Measurements from ENCODE around the gene CPNE2. TPM values are rescaled to one million over a fixed set of nuclear protein-coding genes. Genes with fewer than 3 reads are reported as not detected.

Gene CPNE2
- polyA plus RNA-seq, 4 donors: 3.1 to 22.9 (median 11.5) TPM

DNA sequence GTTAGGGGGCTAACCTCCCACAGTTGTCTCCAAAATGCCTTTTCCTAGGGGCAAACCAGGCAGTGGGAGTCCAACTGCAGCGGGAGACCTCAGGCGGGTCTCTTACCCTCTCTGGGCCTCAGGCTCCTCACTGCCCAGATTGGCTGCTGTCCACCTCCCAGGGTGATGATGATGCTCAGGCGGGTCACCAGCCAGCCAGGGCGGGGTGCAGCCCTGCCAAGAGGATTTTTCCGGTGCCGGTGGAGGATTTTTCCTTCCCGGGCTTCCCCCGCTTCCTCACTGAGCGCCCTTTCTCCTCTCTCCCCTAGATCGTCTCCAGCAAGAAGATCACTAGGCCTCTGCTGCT is 22.8 kb downstream of the CPNE2 start:
- Histone ChIP-seq H3K27ac (ENCODE audit: low read depth in 1 of 3, low read length in 2 of 3) (peak overlapping the region in 1 of 3 donors; percentile 58), H3K4me3 (ENCODE audit: low read depth in 1 of 3, low read length in 3 of 3) (no peak overlapping the region), H3K27me3 (ENCODE audit: control insufficient read depth in 3 of 3, insufficient read depth in 3 of 3, low read length in 3 of 3) (no peaks in the 10 kb centered on the region), H3K4me1 (ENCODE audit: control insufficient read depth in 3 of 3, insufficient read depth in 2 of 3, low read depth in 1 of 3, low read length in 2 of 3) (peaks cover 0 to 8% (median 0%) of the 10 kb centered on the region in 3 donors), H3K36me3 (ENCODE audit: control insufficient read depth in 3 of 3, insufficient read depth in 2 of 3, low read depth in 1 of 3, low read length in 3 of 3) (peaks cover 0 to 63% (median 0%) of the 10 kb centered on the region in 3 donors), H3K9me3 (ENCODE audit: control insufficient read depth in 2 of 2, insufficient read depth in 1 of 2, low read depth in 1 of 2, low read length in 1 of 2) (no peaks in the 10 kb centered on the region)
- DNase-seq (no peak), FAIRE-seq (no peak)
- WGBS, 3 donors: 64 to 85% (median 83%) methylated on average over 8 to 10 of the region's 10 CpGs

DNA sequence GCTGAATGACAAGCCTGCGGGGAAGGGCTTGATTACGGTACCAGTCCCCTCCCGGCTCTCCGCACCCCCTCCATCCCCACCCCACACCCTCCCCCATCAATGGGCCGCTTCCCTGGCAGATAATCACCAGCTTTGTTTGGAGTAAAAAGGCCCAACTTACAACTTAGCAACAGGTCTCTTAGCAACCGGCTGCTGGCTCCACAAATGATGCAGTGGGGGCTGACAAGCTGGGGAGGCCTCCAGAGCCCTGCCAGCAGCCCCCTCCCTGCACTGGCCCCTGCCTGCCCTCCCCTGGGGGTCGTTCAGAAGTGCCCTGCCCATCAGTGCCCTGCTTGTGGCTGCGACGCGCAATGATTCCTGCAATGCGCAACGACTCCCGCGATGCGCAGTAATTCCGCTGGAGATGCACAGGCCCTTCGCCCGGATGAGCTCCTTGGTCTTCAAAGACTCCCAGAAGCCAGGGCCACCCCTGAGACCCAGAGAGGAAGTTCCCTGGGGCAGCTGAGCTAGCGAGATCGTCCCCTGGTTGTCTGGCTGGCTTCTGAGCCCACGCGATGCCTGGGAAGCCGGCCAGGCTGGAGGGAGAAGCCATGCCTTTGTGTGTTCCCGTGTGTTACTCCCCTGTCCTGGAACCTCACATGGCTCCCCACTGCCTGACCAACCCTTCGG is 23.3 kb downstream of the CPNE2 start:
- H3K9me3 ChIP-seq (ENCODE audit: control insufficient read depth in 2 of 2, insufficient read depth in 1 of 2, low read depth in 1 of 2, low read length in 1 of 2): no peaks in the 10 kb centered on the region
- DNase-seq: peak in 1 of 2 donors; percentile 31

DNA sequence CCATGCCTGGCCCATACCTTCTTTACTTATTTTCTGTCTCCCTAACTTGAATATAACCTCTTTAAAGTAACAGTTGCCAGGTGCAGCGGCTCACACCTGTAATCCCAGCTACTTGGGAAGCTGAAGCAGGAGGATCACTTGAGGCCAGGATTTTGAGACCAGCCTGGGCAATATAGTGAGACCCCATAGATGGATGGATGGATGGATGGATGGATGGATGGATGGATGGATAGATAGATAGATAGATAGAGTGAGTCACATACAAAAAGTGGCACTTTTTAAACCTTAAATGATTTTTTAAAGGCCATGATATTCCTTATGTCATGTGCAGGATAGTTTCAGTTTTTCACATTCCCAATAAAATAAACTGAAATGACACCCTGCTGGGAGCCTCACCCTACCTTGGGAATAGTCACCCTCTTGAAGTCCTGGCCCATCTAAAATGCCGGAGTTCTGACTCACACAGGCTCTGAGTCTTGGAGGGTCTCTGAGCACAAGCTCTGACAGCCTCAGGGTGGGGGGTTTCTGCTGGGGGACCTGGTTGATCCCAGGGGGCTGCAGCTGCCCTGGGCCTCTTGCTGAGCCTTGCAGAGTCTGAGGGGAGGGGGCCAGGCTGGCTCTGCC is 26.2 kb downstream of the CPNE2 start:
- FAIRE-seq: no peak
- H3K27ac ChIP-seq (ENCODE audit: low read depth in 1 of 3, low read length in 2 of 3): no peak overlapping the region
- WGBS, 3 donors: 91 to 98% (median 96%) methylated on average over 2 of the region's 2 CpGs
- peaks cover 0 to 67% (median 0%) of the 10 kb centered on the region in 3 donors for H3K36me3 ChIP-seq (ENCODE audit: control insufficient read depth in 3 of 3, insufficient read depth in 2 of 3, low read depth in 1 of 3, low read length in 3 of 3)
- H3K4me1 ChIP-seq (ENCODE audit: control insufficient read depth in 3 of 3, insufficient read depth in 2 of 3, low read depth in 1 of 3, low read length in 2 of 3): peaks cover 0 to 8% (median 0%) of the 10 kb centered on the region in 3 donors
- no peak for DNase-seq
- H3K27me3 ChIP-seq (ENCODE audit: control insufficient read depth in 3 of 3, insufficient read depth in 3 of 3, low read length in 3 of 3): no peaks in the 10 kb centered on the region
- H3K9me3 ChIP-seq (ENCODE audit: control insufficient read depth in 2 of 2, insufficient read depth in 1 of 2, low read depth in 1 of 2, low read length in 1 of 2): no peaks in the 10 kb centered on the region
- no peak overlapping the region for H3K4me3 ChIP-seq (ENCODE audit: low read depth in 1 of 3, low read length in 3 of 3)

More for the DNA sequence above, 23.3 kb downstream of the CPNE2 start:
- Histone ChIP-seq H3K27ac (ENCODE audit: low read depth in 1 of 3, low read length in 2 of 3) (peak overlapping the region in 1 of 3 donors; percentile 58), H3K4me3 (ENCODE audit: low read depth in 1 of 3, low read length in 3 of 3) (no peak overlapping the region), H3K27me3 (ENCODE audit: control insufficient read depth in 3 of 3, insufficient read depth in 3 of 3, low read length in 3 of 3) (no peaks in the 10 kb centered on the region), H3K4me1 (ENCODE audit: control insufficient read depth in 3 of 3, insufficient read depth in 2 of 3, low read depth in 1 of 3, low read length in 2 of 3) (peaks cover 0 to 8% (median 0%) of the 10 kb centered on the region in 3 donors), H3K36me3 (ENCODE audit: control insufficient read depth in 3 of 3, insufficient read depth in 2 of 3, low read depth in 1 of 3, low read length in 3 of 3) (peaks cover 0 to 60% (median 0%) of the 10 kb centered on the region in 3 donors)
- 72 to 78% (median 75%) methylated on average over 24 to 25 of the region's 25 CpGs for WGBS, 3 donors
- no peak for FAIRE-seq

DNA sequence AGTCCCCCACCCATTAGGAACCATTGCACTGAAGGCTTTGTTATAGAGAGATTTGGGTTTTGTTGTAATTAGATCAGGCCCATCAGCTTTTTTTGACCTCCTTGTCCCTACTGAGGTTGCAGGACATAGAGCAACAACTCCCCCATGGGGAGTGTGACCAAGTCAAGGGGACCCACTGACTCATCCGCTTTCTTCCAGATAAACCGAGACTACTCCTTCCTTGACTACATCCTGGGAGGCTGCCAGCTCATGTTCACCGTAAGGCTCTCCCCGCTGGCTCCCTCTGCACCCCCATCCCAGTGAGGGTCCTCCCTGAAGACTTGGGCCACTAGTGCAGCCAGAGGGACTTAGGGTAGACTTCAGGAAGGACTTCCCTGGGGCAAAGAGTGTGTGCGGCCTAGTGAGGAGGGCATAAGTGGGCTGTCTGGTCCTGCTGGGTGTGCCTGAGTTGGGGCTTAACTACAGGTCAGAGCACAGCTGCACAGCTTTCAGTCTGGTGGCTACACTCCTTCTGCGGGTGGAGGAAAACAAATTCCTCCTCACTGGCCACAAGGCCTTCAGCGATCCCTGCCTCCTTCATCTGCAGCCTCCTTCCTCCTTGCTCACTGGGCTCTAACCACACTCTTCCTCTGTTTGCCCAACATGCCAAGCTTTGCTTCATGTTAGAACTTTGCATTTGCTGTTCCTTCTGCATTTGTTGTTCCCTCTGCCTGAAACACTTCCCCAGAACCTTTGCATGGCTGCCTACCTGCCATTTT is 31.0 kb downstream of the CPNE2 start:
- FAIRE-seq: no peak
- peaks cover 0 to 4% (median 0%) of the 10 kb centered on the region in 3 donors for H3K4me1 ChIP-seq (ENCODE audit: control insufficient read depth in 3 of 3, insufficient read depth in 2 of 3, low read depth in 1 of 3, low read length in 2 of 3)
- no peaks in the 10 kb centered on the region for H3K27me3 ChIP-seq (ENCODE audit: control insufficient read depth in 3 of 3, insufficient read depth in 3 of 3, low read length in 3 of 3)
- 89 to 95% (median 93%) methylated on average over 7 of the region's 7 CpGs for WGBS, 3 donors
- no peak overlapping the region for H3K4me3 ChIP-seq (ENCODE audit: low read depth in 1 of 3, low read length in 3 of 3)
- no peaks in the 10 kb centered on the region for H3K9me3 ChIP-seq (ENCODE audit: control insufficient read depth in 2 of 2, insufficient read depth in 1 of 2, low read depth in 1 of 2, low read length in 1 of 2)
- H3K27ac ChIP-seq (ENCODE audit: low read depth in 1 of 3, low read length in 2 of 3): no peak overlapping the region
- H3K36me3 ChIP-seq (ENCODE audit: control insufficient read depth in 3 of 3, insufficient read depth in 2 of 3, low read depth in 1 of 3, low read length in 3 of 3): peaks cover 0 to 48% (median 0%) of the 10 kb centered on the region in 3 donors
- no peak for DNase-seq

DNA sequence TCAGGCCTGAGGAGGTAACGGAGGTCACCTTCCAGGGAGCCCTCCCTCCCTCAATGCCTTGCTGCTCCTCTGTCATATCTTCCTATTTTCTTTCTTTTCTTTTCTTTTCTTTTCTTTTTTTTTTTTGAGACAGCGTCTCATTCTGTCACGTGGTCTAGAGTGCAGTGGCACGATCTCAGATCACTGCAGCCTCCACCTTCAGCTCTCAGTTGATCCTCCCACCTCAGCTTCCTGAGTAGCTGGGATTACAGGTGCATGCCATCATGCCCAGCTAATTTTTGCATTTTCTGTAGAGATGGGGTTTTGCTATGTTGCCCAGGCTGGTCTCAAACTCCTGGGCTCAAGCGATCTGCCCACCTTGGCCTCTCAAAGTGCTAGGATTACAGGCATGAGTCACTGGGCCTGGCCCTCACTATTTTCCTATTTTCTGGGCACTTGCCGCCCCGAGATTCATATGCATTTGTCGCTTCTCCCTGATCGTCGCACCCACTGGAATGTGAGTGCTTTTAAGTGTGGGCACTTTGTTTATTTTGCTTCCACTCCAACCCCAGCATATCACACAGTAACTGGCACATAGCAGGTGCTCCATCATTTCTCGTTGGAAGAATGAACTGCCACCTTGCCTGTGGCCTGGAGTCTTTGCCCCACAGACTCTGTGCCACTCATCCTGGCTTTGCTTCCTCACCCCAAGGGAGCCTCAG is 31.7 kb downstream of the CPNE2 start:
- Histone ChIP-seq H3K9me3 (ENCODE audit: control insufficient read depth in 2 of 2, insufficient read depth in 1 of 2, low read depth in 1 of 2, low read length in 1 of 2) (no peaks in the 10 kb centered on the region), H3K27ac (ENCODE audit: low read depth in 1 of 3, low read length in 2 of 3) (no peak overlapping the region), H3K4me1 (ENCODE audit: control insufficient read depth in 3 of 3, insufficient read depth in 2 of 3, low read depth in 1 of 3, low read length in 2 of 3) (peaks cover 0 to 4% (median 0%) of the 10 kb centered on the region in 3 donors), H3K36me3 (ENCODE audit: control insufficient read depth in 3 of 3, insufficient read depth in 2 of 3, low read depth in 1 of 3, low read length in 3 of 3) (peaks cover 0 to 49% (median 0%) of the 10 kb centered on the region in 3 donors), H3K27me3 (ENCODE audit: control insufficient read depth in 3 of 3, insufficient read depth in 3 of 3, low read length in 3 of 3) (no peaks in the 10 kb centered on the region), H3K4me3 (ENCODE audit: low read depth in 1 of 3, low read length in 3 of 3) (no peak overlapping the region)
- DNase-seq (no peak), FAIRE-seq (no peak)
- WGBS, 3 donors: 75 to 83% (median 78%) methylated on average over 11 of the region's 11 CpGs

DNA sequence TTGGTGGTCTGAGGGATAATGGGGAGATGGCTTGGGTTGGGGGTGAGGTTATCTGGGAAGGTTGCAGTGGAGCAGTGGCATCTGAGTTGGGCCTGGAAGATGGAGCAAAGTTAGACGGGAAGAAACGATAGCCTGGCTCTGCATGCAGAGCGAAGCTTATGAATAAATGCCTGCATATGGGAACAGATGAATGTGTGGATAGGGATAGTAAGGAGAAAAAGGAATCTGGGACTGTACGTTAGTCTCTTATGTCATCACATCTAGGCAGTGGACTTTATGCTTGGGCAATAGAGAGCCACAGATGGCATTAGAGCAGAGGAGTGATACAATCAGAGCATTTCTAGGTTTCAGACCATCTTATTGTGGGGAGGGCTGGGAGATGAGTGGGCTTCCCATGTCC is 33.0 kb downstream of the CPNE2 start:
- DNase-seq: no peak
- FAIRE-seq: no peak
- peaks cover 0 to 47% (median 0%) of the 10 kb centered on the region in 3 donors for H3K36me3 ChIP-seq (ENCODE audit: control insufficient read depth in 3 of 3, insufficient read depth in 2 of 3, low read depth in 1 of 3, low read length in 3 of 3)
- no peak overlapping the region for H3K4me3 ChIP-seq (ENCODE audit: low read depth in 1 of 3, low read length in 3 of 3)
- 93 to 95% (median 94%) methylated on average over 4 of the region's 4 CpGs for WGBS, 3 donors
- H3K4me1 ChIP-seq (ENCODE audit: control insufficient read depth in 3 of 3, insufficient read depth in 2 of 3, low read depth in 1 of 3, low read length in 2 of 3): peaks cover 0 to 4% (median 0%) of the 10 kb centered on the region in 3 donors
- no peak overlapping the region for H3K27ac ChIP-seq (ENCODE audit: low read depth in 1 of 3, low read length in 2 of 3)
- H3K27me3 ChIP-seq (ENCODE audit: control insufficient read depth in 3 of 3, insufficient read depth in 3 of 3, low read length in 3 of 3): no peaks in the 10 kb centered on the region
- H3K9me3 ChIP-seq (ENCODE audit: control insufficient read depth in 2 of 2, insufficient read depth in 1 of 2, low read depth in 1 of 2, low read length in 1 of 2): no peaks in the 10 kb centered on the region

DNA sequence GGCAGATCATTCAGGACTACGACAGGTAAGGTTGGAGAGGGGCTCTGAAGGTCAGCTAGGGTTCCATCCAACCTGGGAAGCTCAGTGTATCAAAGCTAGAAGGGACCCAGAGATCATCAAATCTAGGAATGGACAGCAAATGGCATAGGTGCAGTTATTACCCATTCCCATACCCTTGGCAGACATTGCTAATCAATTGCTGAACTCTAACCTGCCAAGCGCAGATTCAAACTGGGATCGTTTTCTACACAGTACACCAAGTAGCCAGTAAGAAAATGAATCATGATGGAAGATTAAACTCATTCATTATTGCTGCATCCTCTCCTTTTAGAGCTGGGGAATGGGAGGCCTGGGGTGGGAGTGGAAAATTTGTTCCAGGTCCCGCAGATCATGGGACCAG is 33.6 kb downstream of the CPNE2 start:
- Histone ChIP-seq H3K9me3 (ENCODE audit: control insufficient read depth in 2 of 2, insufficient read depth in 1 of 2, low read depth in 1 of 2, low read length in 1 of 2) (no peaks in the 10 kb centered on the region), H3K27ac (ENCODE audit: low read depth in 1 of 3, low read length in 2 of 3) (no peak overlapping the region), H3K4me3 (ENCODE audit: low read depth in 1 of 3, low read length in 3 of 3) (no peak overlapping the region), H3K4me1 (ENCODE audit: control insufficient read depth in 3 of 3, insufficient read depth in 2 of 3, low read depth in 1 of 3, low read length in 2 of 3) (peaks cover 0 to 4% (median 0%) of the 10 kb centered on the region in 3 donors), H3K36me3 (ENCODE audit: control insufficient read depth in 3 of 3, insufficient read depth in 2 of 3, low read depth in 1 of 3, low read length in 3 of 3) (peaks cover 0 to 49% (median 0%) of the 10 kb centered on the region in 3 donors), H3K27me3 (ENCODE audit: control insufficient read depth in 3 of 3, insufficient read depth in 3 of 3, low read length in 3 of 3) (no peaks in the 10 kb centered on the region)
- 96 to 99% (median 96%) methylated on average over 4 of the region's 4 CpGs for WGBS, 3 donors
- no peak for DNase-seq
- no peak for FAIRE-seq

DNA sequence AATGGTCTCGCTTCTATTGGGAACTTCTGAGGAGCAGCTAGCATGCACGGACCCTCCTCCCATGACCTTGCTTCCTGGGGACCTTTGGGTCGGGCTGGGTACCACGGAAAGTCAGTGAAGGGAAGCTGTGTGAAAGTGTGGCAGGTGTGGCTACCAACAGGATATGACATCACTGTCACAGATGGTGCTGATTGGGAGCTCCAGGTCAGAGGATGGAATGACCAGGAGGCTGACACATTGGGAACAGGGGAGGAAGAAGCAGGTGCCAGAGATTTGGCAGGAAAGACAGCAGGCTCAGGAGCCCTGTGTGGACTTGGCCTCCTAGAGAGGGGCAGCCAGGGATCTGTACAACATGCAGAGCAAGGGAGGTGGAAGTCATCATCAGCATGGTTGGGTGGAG is 34.0 kb downstream of the CPNE2 start:
- Histone ChIP-seq H3K4me1 (ENCODE audit: control insufficient read depth in 3 of 3, insufficient read depth in 2 of 3, low read depth in 1 of 3, low read length in 2 of 3) (peaks cover 0 to 6% (median 0%) of the 10 kb centered on the region in 3 donors), H3K27me3 (ENCODE audit: control insufficient read depth in 3 of 3, insufficient read depth in 3 of 3, low read length in 3 of 3) (no peaks in the 10 kb centered on the region), H3K36me3 (ENCODE audit: control insufficient read depth in 3 of 3, insufficient read depth in 2 of 3, low read depth in 1 of 3, low read length in 3 of 3) (peaks cover 0 to 49% (median 0%) of the 10 kb centered on the region in 3 donors), H3K27ac (ENCODE audit: low read depth in 1 of 3, low read length in 2 of 3) (no peak overlapping the region), H3K9me3 (ENCODE audit: control insufficient read depth in 2 of 2, insufficient read depth in 1 of 2, low read depth in 1 of 2, low read length in 1 of 2) (no peaks in the 10 kb centered on the region), H3K4me3 (ENCODE audit: low read depth in 1 of 3, low read length in 3 of 3) (no peak overlapping the region)
- 78 to 92% (median 85%) methylated on average over 4 of the region's 4 CpGs for whole genome bisulfite sequencing, 3 donors
- DNase-seq (no peak), FAIRE-seq (no peak)
